HTERT RPE-1 (cell line): ENCODE results near the gene TBXAS1.

Source experiments
- in situ Hi-C: fragments of 300-500 bp; cut with MboI; formaldehyde crosslinking; loops from 4 replicates; pipeline ENCODE4 v1.14.3; 2020; ENCODE audit warnings: low sequenced_read_pairs

TBXAS1 gene

GRCh38 chr7:139829025-139829774, at the start of gene TBXAS1:
TSS of gene TBXAS1 (plus strand) at chr7:139829264. CDS start at chr7:139829391, 127 bp downstream.
- in situ Hi-C loops = no loop called here

DNA sequence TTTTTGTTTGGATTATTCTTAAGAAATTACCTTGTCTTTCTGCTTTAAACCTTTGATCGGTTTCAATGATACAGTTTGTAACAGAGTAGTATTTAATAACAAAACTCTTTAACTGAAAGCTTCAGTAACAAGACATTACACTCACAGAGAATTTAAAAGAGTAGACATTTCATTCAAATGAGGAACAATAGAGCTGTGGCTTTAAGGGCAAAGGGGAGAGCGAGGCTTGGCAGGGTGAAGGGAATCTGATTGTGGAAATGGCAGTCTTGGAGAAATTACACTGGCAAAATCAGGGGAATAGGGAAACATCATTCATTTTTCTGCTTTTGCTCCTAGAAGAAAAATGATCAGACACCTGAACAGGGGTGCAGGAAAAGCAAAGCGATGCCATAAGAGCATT, 46.1 kb upstream of the TBXAS1 start:
- in situ Hi-C loops = no loop called here

- in situ Hi-C loops = no loop called here
Observed at GRCh38 chr7:139783647-139784385, 45.2 kb upstream of the TBXAS1 start.

GRCh38 chr7:139784648-139785047, 44.4 kb upstream of the TBXAS1 start:
- in situ Hi-C loops = no loop called here

- in situ Hi-C loops = no loop called here
Observed at GRCh38 chr7:139791316-139791715, 37.7 kb upstream of the TBXAS1 start.

DNA sequence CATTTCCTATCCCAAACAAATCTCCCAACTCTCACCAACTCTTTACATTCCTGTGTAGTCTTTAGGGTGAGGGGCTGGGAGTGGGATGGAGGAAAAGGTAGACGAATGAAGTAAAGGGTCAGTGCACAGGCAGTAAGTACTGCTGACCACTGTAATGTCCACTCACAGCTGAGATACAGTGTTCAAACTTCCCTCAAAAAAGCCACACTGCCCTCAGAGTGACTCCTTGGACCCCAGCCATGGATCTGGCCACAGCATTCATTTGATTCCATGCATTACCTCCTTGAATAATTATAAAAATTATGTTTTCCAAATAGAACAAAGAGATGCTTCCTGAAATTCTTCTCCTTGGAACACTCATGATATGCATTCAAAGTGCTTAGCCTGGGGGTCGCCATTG, 31.5 kb upstream of the TBXAS1 start:
- in situ Hi-C loops = no loop called here

DNA sequence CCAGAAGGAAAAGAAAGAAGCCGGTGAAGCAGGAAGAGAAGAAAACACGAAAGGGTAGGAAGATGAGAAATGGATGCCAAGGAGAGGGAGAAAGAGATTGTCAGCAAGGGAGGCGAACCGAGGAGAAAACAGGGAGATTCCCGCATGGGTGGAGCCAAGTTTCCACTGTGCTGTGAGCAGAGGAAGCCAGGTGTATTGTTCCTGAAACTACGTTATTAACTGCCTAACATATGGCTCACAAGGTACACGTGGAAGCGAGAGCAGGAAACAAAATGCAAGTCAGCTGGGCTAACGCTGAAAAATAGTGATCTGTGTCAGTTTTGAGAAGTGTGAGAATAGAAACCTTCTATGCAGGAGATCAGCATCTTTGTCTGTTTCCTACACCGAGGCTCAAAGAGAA, 30.8 kb upstream of the TBXAS1 start:
- in situ Hi-C loops = no loop called here

- in situ Hi-C loops = no loop called here
Observed at GRCh38 chr7:139798892-139799291, 30.2 kb upstream of the TBXAS1 start.

DNA sequence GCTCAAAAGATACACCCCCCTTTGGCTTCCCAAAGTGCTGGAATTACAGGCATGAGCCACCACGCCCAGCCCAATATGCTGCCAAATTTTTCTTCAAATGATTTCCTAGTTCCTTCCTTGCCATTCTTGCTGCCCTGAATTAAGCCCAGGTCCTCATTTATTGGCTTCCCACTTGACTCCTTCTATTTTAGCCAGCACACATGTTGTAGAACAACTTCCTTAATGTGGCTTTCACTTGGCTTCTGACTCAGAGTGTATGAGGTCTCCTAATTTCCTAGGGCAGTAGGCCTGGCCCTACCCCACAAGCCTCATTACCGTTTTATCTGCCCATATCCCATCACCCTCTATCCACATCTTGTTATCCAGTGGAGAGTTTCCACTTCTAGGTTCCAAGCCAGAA, 29.5 kb upstream of the TBXAS1 start:
- in situ Hi-C loops = no loop called here

- in situ Hi-C loops = no loop called here
Observed at GRCh38 chr7:139804571-139804970, 24.5 kb upstream of the TBXAS1 start.

DNA sequence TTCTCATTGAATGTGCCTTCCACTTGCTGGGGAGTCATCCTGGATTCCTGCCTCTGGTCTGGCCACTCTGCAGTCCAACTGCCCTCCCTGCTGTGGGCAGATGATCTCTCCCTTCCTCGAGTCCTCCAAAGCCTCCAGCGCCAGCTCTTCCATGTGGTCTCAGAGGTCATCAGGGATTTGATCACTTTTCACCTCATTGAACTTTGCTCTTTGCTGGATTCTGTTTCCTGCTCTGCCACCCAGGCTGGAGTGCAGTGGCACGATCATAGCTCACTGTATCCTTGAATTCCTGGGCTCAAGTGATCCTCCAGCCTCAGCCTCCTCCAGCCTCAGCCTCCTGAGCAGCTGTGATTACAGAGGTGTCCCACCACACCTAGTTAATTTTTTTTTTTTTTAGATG, 22.1 kb upstream of the TBXAS1 start:
- in situ Hi-C loops = no loop called here

GRCh38 chr7:139808427-139808826, 20.6 kb upstream of the TBXAS1 start:
- in situ Hi-C loops = no loop called here

GRCh38 chr7:139808846-139809442, 20.1 kb upstream of the TBXAS1 start:
- in situ Hi-C loops = no loop called here

GRCh38 chr7:139811066-139811465, 18.0 kb upstream of the TBXAS1 start:
- in situ Hi-C loops = no loop called here

DNA sequence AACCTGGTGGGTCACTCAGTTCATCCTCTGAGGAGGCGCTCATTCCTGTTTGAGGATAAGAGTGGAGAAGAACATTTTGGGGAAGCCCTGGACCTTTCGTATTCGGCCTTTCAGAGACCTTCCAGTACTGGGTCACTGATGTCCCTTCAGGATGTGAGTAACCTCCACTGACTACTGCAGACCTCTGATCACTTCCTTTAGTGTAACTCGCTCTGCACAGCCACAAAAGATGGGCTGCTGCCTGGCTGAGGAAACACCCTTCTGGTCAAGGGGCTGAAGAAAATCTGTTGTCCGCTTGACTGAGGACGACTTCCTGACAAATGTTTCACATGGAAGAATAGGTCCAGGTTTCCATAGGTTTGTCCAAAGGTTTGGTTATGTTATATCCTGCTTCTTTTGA, 15.9 kb upstream of the TBXAS1 start:
- in situ Hi-C loops = no loop called here

GRCh38 chr7:139813689-139814088, 15.4 kb upstream of the TBXAS1 start:
- in situ Hi-C loops = no loop called here

- in situ Hi-C loops = no loop called here
Observed at GRCh38 chr7:139817249-139817648, 11.8 kb upstream of the TBXAS1 start.

DNA sequence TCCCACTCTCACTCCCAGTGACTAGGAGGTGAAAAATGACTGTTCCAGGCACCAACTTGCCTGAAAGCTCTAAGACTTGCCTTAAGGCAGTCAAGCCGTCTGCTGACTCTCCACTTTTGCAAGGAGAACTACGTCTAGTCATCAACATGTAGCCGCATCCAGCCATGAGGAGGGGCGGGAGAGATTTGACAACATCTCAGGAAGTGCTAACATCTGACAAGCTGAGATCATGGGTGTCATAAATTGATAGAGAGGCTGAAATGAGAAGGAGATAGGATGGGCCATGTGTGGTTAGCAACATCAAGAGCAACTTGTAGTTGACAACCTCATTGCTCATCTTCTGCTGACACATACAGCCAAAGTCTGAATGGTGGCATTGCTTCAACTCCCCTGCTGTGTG, 9.0 kb upstream of the TBXAS1 start:
- in situ Hi-C loops = no loop called here

- in situ Hi-C loops = no loop called here
Observed at GRCh38 chr7:139821349-139822105, 7.5 kb upstream of the TBXAS1 start.

DNA sequence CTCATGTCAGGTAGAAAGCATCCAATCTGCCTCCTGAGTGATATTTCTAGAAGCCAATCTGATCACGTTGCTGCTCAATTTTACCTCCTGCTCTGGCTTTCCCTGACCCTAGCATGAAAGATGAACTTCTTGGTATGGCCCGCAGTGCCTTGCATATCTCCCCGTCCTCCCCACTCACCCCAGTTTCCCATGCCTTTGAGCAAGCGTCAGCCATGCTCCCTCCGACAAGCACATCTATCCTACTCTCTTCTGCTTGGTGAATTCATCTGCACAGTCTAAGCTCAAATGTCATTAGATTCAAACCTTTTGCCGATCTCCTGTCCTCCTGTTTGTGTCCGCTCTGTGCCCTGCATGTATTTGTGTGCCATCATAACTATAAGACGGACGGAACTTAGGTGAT, 6.2 kb upstream of the TBXAS1 start:
- in situ Hi-C loops = no loop called here

GRCh38 chr7:139823959-139824521, 5.0 kb upstream of the TBXAS1 start:
- in situ Hi-C loops = no loop called here
